C1 segment of cervical spinal cord (tissue), 14 donors: Measurements from ENCODE around the gene HIRIP3.
"Not testable (repeated sequence)": the region's sequence is repeated elsewhere in the genome, so short reads cannot be mapped to it uniquely, and the experiment has no call there.

Experiments
- DNase-seq, 14 donors: peaks; one replicate each; lab custom pipeline; 2025; lab: John Stamatoyannopoulos, UW

Gene HIRIP3

DNA sequence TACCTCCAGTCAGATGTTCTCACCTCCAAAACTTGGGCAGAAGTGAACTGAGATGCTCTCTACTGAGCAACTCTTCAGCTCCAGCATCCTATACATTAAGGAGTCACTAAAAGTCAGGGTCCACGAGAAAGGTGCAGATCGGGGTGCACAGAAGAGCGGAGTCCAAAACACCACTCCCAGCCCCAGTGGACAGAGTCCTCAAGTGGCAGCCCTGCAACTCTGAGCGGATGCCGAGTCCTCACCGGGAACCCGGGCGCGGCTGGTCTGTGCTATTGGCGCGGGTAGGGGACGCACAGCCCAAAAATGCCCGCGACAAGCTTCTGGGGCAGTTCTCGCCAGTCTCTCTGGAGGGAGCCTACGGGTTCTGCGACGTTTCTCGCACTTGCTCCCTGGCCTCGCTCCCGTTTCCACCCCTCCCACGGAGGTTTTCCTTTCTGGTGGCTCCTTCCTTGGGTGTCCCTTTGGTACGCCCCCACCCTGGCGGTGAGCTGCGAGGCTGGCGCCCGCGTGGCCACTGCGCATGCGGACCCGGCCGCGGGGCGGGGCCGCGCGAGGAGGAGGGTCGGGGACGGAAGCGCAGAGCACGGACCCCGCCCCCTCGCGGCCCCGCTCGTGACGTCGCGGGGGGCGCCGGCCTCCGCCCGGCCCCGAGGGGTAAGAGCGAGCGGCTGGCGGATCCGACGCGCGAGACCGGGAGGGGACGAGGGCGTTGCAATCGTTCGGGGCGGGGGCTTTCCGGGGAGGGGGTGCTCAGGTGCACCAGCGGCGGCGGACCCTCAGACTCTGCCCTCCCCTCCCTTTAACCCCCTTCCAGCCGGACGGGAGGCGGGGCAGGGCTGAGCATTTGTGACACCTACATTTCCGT, 33.7 kb downstream of the HIRIP3 start, which contains the start of gene TMEM219:
TSS of gene TMEM219 (plus strand) at position 601 of the 865 bp plus-strand sequence. CDS start 1,065 bp downstream, outside the sequence.
- DNase-seq: peak; percentile 19 to 94 (median 85)

DNA sequence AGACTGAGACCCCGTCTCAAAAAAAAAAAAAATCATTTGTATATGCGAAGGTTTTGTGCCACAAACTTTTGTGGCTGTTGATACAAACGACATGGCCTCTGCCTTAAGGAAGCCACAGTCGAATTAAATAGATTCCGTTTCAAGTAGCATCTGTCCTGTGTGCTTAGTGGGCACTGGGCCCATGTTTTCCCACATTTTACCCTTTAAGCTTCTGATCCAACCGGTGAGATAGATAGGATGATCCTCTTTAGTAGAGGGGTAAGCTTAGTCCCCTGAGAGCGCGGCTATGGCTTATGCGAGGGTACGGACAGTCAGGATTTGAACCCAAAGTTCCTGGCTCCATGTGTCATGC, 34.3 kb downstream of the HIRIP3 start:
- no peak for DNase-seq

DNA sequence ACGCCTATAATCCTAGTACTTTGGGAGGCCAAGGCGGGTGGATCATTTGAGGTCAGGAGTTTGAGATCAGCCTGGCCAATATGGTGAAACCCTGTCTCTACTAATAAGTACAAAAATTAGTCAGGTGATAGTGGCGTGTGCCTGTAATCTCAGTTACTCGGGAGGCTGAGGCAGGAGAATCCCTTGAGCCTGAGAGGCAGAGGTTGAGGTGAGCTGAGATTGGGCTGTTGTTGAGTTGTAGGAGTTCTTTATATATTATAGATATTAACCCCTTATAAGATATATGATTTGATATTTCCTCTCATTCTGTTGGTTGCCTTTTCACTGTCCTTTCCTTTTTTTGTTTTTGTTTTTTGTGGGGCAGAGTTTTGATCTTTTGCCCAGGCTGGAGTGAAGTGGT, 35.6 kb downstream of the HIRIP3 start:
- DNase-seq: not testable (repeated sequence)

DNA sequence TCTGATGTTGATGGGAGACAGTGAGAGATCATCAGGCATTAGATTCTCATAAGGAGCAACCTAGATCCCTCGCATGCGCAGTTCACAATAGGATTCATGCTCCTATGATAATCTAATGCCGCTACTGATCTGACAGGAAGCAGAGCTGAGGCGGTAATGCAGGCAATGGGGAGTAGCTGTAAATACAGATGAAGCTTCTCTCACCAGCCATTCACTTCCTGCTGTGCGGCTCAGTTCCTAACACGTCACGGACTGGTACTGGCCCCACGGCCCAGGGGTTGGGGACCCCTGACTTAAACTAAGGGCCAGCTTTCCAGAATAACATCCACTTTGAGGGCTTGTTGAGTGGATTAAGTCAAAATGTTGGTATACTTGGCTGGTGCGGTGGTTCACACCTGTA, 36.1 kb downstream of the HIRIP3 start:
- DNase-seq: no peak

DNA sequence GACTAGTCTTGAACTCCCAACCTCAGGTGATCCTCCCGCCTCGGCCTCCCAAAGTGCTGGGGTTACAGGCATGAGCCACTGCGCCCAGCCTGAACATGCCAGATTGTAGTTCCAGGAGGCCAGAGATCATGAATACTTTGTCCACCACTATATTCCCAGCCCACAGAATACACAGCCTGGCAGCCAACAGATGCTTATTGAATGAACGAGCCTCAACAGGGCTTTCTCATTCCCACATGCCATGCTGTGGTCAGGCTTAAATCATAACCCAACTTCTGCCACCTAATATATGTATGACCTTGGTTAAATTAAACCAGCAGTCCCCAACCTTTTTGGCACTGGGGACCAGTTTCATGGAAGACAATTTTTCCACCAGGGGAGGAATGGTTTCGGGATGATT, 36.7 kb downstream of the HIRIP3 start:
- no peak for DNase-seq

DNA sequence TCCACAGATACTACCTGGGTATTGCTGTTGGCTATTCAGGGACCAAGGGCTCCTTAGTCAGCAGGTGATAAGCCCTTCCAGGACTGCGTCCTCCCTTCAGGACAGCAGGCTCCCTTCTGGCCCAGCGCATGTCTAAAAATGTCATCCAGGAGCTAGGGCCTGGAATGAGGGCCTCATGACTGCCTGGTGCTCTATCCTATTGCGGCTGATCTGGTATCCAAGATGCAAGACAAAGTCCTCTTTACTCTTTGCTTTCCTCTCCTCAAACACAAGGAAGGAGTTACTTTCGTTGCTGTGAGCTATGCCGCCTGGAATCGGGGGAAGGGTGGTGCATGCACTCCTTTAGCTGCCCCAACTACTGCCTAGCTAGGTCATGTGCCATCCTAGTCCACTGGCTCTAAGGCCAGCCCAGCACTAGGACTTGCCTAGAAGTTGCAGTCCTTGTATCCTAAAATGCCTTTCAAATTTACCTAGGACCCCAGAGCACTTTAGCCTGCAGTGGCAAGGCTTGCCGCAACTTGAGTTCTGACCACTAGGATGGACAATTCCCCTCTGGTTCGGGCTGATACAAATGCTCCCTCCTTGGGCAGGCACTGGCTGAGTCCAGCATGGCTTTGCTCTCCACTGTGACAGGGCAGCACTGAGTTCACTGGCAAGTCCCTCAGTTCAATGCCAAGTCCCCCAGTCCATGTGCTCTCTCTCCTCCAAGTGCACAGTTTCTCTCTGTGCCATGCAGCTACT, 43.6 kb downstream of the HIRIP3 start:
- DNase-seq: no peak

DNA sequence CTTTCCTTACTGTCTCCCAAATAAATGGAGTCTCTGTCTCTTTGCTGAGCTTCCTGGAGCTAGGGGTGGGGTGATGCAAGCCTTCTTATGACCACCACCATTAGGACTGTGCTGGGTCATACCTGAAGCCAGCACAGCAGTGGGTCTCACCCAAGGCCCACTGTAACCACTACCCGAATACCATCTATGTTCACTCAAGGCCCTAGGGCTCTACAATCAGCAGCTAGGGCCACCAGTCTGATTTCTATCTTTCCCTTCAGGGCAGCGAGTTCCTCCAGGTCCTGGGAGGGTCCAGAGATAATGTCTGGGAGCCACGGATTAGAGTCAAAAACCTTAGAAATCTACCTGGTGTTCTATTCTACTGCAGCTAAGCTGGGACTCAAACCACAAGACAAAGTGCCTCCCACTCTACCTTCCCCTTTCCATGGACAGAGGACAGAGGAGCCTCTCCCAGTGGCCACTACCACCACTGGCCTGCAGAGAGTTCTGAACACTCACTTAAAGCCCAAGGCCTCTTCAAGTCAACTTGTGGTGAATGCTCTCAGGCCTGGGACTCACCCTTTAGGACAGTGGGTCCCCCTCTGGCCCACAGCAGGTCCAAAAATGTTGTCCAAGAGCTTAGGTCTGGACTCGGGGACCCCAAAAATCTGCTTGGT, 44.5 kb downstream of the HIRIP3 start:
- no peak for DNase-seq

DNA sequence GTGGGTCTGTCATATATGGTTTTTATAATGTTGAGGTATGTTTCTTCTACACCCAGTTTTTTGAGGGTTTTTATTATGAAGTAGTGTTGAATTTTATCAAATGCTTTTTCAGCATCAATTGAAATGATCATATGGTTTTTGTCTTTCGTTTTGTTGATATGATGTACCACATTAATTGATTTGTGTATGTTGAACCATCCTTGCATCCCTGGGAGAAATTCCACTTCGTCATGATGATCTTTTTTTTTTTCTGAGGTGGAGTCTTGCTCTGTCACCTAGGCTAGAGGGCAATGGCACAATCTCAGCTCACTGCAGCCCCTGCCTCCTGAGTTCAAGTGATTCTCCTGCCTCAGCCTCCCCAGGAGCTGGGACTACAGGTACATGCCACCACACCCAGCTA, 47.5 kb downstream of the HIRIP3 start:
- DNase-seq: no peak

DNA sequence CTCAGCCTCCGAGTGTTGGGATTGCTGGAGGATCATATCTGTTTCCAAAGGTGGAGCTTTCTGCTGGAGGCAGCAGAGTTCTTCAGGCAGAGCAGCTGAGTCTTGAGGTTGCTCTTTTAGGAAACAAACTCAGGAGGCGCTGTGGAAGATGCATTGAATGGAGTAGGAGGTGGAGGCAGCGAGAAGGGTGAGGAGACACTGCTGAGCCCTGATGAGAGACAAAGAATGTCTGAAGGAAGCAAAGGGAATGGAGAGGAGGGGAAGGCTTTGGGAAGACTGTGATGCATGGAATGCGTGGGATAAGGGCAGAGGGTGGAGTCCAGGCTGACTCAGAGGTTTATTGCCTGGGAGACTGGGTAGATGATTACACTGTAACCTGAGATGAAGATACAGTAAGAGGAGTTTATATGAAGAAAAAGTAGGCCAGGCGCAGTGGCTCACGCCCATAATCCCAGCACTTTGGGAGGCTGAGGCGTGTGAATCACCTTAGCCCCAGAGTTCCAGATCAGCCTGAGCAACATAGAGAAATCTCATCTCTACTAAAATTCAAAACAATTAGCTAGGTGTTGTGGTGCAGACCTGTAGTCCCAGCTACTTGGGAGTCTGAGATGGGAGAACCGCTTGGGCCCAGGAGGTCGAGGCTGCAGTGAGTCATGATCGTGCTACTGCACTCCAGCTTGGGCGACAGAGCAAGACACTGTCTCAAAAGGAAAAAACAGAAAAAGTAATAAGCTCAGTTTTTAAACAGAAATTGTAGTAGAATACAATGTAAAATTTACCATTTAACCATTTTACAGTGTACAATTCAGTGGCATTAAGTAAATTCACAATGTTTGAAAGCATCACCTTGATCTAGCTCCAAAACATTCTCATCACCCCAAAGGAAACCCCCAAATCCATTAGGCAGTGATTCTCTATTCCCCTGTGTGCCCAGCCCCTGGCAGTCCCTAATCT, 51.3 kb downstream of the HIRIP3 start:
- DNase-seq: no peak
